HCT116 (cell line): ENCODE data around the gene CAMK1D. TPM values are rescaled to one million over a fixed set of nuclear protein-coding genes. Genes with fewer than 3 reads are reported as not detected.

Source experiments
- ATAC-seq: fragments of 200-7000 bp; cut with Tn5 transposase; 2 replicates; pipeline ENCODE4 v1.9.1; 2020; ENCODE audit warnings: mild to moderate bottlenecking, moderate library complexity
- BruUV-seq: library from RNA; stranded (reverse); fragments of 400-500 nt; replicated peaks from 2 replicates; lab custom pipeline; 2021; lab: Mats Ljungman, UMichigan
- CTCF ChIA-PET: fragments of 300-600 bp; sonication (Branson Sonifier 250); formaldehyde crosslinking; loops from one replicate; lab custom pipeline; 2021; ENCODE audit warnings: antibody characterized with exemption; lab: Charles Lee
- POLR2A ChIA-PET: fragments of 300-600, 350-600 bp; sonication (Branson Sonifier 250); formaldehyde crosslinking; loops from one replicate; lab custom pipeline; 2021; ENCODE audit warnings: antibody characterized with exemption; lab: Charles Lee
- RAD21 ChIA-PET, 2 experiments: fragments of 300-600 bp; sonication (Branson Sonifier 250); formaldehyde crosslinking; loops; one replicate each; lab custom pipeline; 2023; ENCODE audit warnings: low total read pairs in 2 of 2; ENCODE audit not compliant: uncharacterized antibody in 2 of 2, unreplicated experiment in 2 of 2, low non-redundant PET in 1 of 2; lab: Charles Lee
- DNase-seq: peaks from one replicate; pipeline ENCODE4 v3.0.0-alpha.2; 2010; ENCODE audit warnings: low read depth, low spot score
- H2AFZ ChIP-seq: fragments of 200-600 bp; shearing (Covaris generic), sonication (generic); 2 replicates; pipeline ENCODE4 v1.6.1; 2017; ENCODE audit warnings: low read depth, mixed run types, mixed read lengths, antibody characterized with exemption, low read length; ENCODE audit not compliant: poor library complexity, severe bottlenecking
- H3K27ac ChIP-seq: 2 replicates; pipeline ENCODE4 v1.5.1; 2012; ENCODE audit warnings: low read depth, low read length
- H3K27me3 ChIP-seq: fragments of 200-600 bp; sonication (generic); 2 replicates; pipeline ENCODE4 v1.6.1; 2016; ENCODE audit warnings: mixed run types, low read length, mixed read lengths; ENCODE audit not compliant: insufficient read depth
- H3K36me3 ChIP-seq, 2 experiments: fragments of 200-500 bp in 1 of 2; fragments of 200-600 bp in 1 of 2; sonication (Bioruptor generic) in 1 of 2; sonication (generic) in 1 of 2; 2 replicates each; pipeline versions ENCODE4 v1.5.1 to v1.6.1; 2014 to 2016; ENCODE audit warnings: low read length in 2 of 2, inconsistent platforms in 1 of 2, mixed read lengths in 1 of 2, mixed run types in 1 of 2; ENCODE audit not compliant: insufficient read depth in 2 of 2, control insufficient read depth in 1 of 2
- H3K4me1 ChIP-seq, 2 experiments: fragments of 200-600 bp in 1 of 2; sonication (generic) in 1 of 2; 2 replicates each; pipeline versions ENCODE4 v1.5.1 to v1.6.1; 2012 to 2017; ENCODE audit warnings: low read length in 2 of 2, inconsistent platforms in 1 of 2, mild to moderate bottlenecking in 1 of 2, mixed read lengths in 1 of 2, mixed run types in 1 of 2, moderate library complexity in 1 of 2; ENCODE audit not compliant: insufficient read depth in 2 of 2, control insufficient read depth in 1 of 2
- H3K4me2 ChIP-seq: fragments of 200-600 bp; sonication (generic); 2 replicates; pipeline ENCODE4 v1.6.1; 2017; ENCODE audit warnings: mixed run types, low read length, mixed read lengths
- H3K4me3 ChIP-seq, 2 experiments: fragments of 200-600 bp in 1 of 2; sonication (generic) in 1 of 2; replicated peaks in 1 of 2; 2 replicates each; pipeline ENCODE4 v1.5.1; 2011 to 2016; ENCODE audit warnings: low read length in 2 of 2, control low read depth in 1 of 2, low read depth in 1 of 2, mild to moderate bottlenecking in 1 of 2, mixed read lengths in 1 of 2, mixed run types in 1 of 2
- H3K79me2 ChIP-seq: fragments of 200-600 bp; sonication (generic); 2 replicates; pipeline ENCODE4 v1.6.1; 2017; ENCODE audit warnings: mild to moderate bottlenecking, mixed run types, low read length, moderate library complexity, mixed read lengths; ENCODE audit not compliant: insufficient read depth
- H3K9ac ChIP-seq: fragments of 200-600 bp; sonication (generic); 2 replicates; pipeline ENCODE4 v1.6.1; 2016; ENCODE audit warnings: low read length, mixed read lengths
- H3K9me2 ChIP-seq: fragments of 200-600 bp; sonication (generic), shearing (Covaris generic); 2 replicates; pipeline ENCODE4 v1.6.1; 2017; ENCODE audit warnings: mixed run types, mild to moderate bottlenecking, moderate library complexity; ENCODE audit not compliant: insufficient read depth
- H3K9me3 ChIP-seq, 2 experiments: fragments of 200-500 bp in 1 of 2; fragments of 200-600 bp in 1 of 2; sonication (Bioruptor generic) in 1 of 2; sonication (generic) in 1 of 2; 2 replicates each; pipeline ENCODE4 v1.6.1; 2014 to 2017; ENCODE audit warnings: low read length in 2 of 2, mixed read lengths in 2 of 2, inconsistent platforms in 1 of 2, low read depth in 1 of 2, mild to moderate bottlenecking in 1 of 2, mixed run types in 1 of 2, moderate library complexity in 1 of 2; ENCODE audit not compliant: control insufficient read depth in 1 of 2, insufficient read depth in 1 of 2
- H4K20me1 ChIP-seq: fragments of 200-600 bp; sonication (generic), shearing (Covaris generic); 2 replicates; pipeline ENCODE4 v1.6.1; 2017; ENCODE audit warnings: mixed run types, mild to moderate bottlenecking, moderate library complexity; ENCODE audit not compliant: insufficient read depth
- EZH2 ChIP-seq: fragments of 200-600 bp; sonication (generic); IDR thresholded peaks from 2 replicates; pipeline ENCODE4 v1.6.1; 2017; ENCODE audit warnings: antibody characterized with exemption, mixed run types
- JUND ChIP-seq: IDR thresholded peaks from 2 replicates; pipeline ENCODE4 v1.6.1; 2012
- RAD21 ChIP-seq: IDR thresholded peaks from 2 replicates; pipeline ENCODE4 v1.6.1; 2012; ENCODE audit warnings: low read depth, mild to moderate bottlenecking
- REST ChIP-seq: IDR thresholded peaks from 2 replicates; pipeline ENCODE4 v1.6.1; 2012; ENCODE audit warnings: low read depth
- SIN3A ChIP-seq: IDR thresholded peaks from 2 replicates; pipeline ENCODE4 v1.6.1; 2012; ENCODE audit warnings: low read depth
- SP1 ChIP-seq: IDR thresholded peaks from 2 replicates; pipeline ENCODE4 v1.6.1; 2012; ENCODE audit warnings: low read depth
- SRF ChIP-seq: IDR thresholded peaks from 2 replicates; pipeline ENCODE4 v1.6.1; 2012; ENCODE audit warnings: low read depth
- TCF7L2 ChIP-seq: IDR thresholded peaks from 2 replicates; pipeline ENCODE4 v1.7.0; 2011; ENCODE audit warnings: borderline replicate concordance, inconsistent platforms; ENCODE audit not compliant: insufficient read depth, insufficient read length; ENCODE audit errors: extremely low read depth
- ZBTB33 ChIP-seq: IDR thresholded peaks from 2 replicates; pipeline ENCODE4 v1.6.1; 2011; ENCODE audit warnings: mild to moderate bottlenecking, low read length, moderate library complexity; ENCODE audit not compliant: insufficient replicate concordance; ENCODE audit errors: extremely low read depth
- ZNF274 ChIP-seq: fragments of 200-500 bp; sonication (Bioruptor generic); IDR thresholded peaks from 2 replicates; pipeline ENCODE4 v1.6.1; 2014; ENCODE audit warnings: mild to moderate bottlenecking, low read depth, low read length, inconsistent platforms
- intact Hi-C: fragments of 100-400 bp; cut with micrococcal nuclease; formaldehyde crosslinking; loops from 2 replicates; pipeline ENCODE4 v1.10.0; 2022
- total RNA-seq: library from RNA; stranded (reverse); gene quantifications from one replicate; pipeline ENCODE4 v1.2.1, GENCODE V29; 2021; ENCODE audit not compliant: unreplicated experiment

Gene CAMK1D
- total RNA-seq, 1 experiment from 2014 or later = 9.6 TPM

GRCh38 chr10:12518024-12518423 is 168.7 kb downstream of the CAMK1D start:
- Histone ChIP-seq H3K27me3 (no peaks in the 10 kb centered on the region), H3K27ac (no peak overlapping the region), H3K9me3 (no peaks in the 10 kb centered on the region), H4K20me1 (no peaks in the 10 kb centered on the region), H3K9ac (no peak overlapping the region), H3K4me1 (no peaks in the 10 kb centered on the region), H3K4me2 (no peak overlapping the region), H3K4me3 (no peak overlapping the region), H2AFZ (no peak overlapping the region), H3K36me3 (no peaks in the 10 kb centered on the region), H3K9me2 (no peaks in the 10 kb centered on the region), H3K79me2 (no peaks in the 10 kb centered on the region)
- POLR2A ChIA-PET = no interaction called here
- intact Hi-C loops = no loop called here
- ATAC-seq (no peak), DNase-seq (no peak)
- no peak for TF ChIP-seq RAD21
- no peak for TF ChIP-seq REST
- no peak for TF ChIP-seq SRF
- TF ChIP-seq SIN3A = no peak
- no peak for TF ChIP-seq ZBTB33
- no peak for TF ChIP-seq JUND
- TF ChIP-seq SP1 = no peak
- TF ChIP-seq EZH2 = no peak
- TF ChIP-seq TCF7L2 = no peak
- no peak for TF ChIP-seq ZNF274
- CTCF ChIA-PET = no interaction called here
- RAD21 ChIA-PET = no interaction called here
- BruUV-seq = no TSS peak
